ENCODE data around the gene PTX3.
A peak's percentile ranks its signal among the peaks of the same experiment; 100 is the strongest.

Gene PTX3

DNA sequence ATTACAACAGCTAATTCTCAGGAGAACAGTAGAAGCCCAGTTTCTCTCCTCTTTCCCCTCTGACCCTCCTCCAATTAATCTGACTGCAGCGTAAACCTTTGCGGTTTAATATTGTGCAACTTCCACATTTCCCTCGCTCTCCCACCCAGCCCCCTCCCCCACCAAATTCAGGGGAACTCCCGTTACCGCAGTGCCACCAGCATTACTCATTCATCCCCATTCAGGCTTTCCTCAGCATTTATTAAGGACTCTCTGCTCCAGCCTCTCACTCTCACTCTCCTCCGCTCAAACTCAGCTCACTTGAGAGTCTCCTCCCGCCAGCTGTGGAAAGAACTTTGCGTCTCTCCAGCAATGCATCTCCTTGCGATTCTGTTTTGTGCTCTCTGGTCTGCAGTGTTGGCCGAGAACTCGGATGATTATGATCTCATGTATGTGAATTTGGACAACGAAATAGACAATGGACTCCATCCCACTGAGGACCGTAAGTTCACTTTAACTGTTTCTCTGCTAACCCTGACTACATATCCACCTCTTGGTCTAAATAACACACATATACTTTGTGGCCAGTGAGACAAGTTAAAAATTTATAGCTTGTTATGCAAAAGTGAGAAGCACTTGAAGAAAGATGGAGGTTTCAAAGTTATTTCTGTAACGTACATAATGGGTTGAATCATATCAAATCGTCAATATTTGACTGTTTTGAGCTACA, at the start of gene PTX3:
TSS of gene PTX3 (plus strand) at position 268 of the 709 bp plus-strand sequence. CDS start at position 352, 84 bp downstream.
- no peak for DNase-seq

DNA sequence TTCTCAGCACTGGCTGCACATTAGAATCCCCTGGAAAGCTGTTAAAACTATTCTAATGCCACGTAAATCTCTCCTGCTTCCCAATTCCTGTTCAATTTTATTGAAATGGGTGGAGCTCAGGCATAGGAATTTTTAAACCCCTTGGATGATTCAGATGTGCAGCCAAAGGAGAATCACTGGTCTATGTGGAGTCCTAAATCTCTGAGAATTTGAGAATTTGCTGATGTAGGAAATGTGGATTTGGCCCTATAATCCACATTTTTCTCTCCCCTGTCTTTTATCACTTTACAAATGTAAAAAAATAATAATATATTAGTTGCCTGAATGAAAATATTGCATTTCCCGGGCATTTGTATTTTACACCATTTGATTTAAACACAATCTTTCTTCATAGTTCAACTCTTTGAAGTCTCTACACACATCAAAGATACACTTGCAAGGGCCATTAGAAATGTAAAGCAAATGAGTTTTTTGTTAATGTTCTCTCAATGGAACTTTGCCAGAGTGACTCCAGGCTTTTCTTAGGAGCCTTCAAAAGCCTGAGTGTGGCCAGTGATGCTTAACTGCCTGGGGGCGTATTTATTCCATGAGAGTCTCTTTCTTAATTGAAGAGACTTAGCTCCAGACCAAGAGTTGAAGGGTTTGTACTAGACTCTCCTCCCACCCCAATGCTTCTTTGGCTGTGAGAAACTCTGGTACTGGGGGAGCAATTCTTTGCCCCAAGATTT, 48.8 kb upstream of the PTX3 start:
- no peak for DNase-seq

GRCh38 chr3:157388976-157389375, 47.7 kb upstream of the PTX3 start:
- DNase-seq: no peak

DNA sequence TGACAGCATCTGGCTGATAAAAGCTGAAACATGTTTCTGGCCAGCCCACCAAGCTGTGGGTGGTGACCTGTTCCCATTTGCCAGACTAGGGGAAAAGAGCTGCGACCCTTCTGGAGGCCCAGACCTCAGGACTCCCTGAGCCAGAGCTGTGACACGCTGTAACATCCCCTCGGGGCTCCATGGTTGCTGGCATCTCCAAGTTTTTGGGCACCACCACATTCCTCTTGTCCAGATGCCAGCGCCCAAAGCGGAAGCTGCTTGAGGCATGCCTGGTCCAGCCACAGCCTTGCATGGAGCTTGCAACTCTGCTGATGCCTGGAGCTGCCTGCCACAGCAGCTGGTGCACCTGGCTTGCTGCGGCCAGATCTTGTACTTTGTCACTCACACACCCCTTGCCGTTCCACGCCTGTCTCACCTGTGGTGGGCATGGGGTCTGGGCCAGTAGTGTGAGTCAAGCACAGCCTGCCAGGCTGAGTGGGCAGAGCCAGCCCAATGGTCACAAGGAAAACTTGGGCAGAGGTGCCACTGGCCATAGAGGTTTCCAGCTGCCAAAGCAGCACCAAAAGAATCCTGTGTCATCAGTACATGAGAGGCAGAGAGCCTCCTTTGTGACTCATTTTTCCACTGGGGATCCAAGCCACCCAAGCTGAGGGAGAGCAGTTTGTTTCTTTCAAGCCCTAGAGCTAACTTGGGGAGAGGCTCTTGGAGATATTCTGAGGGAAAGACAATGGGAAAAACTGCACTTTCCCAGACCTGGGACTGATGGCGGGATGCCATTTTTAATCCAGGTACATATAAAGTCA, 45.7 kb upstream of the PTX3 start:
- DNase-seq: no peak

- no peak for DNase-seq
Observed at GRCh38 chr3:157392104-157392503, 44.5 kb upstream of the PTX3 start.

- no peak for DNase-seq
Observed at GRCh38 chr3:157393113-157393512, 43.5 kb upstream of the PTX3 start.

DNA sequence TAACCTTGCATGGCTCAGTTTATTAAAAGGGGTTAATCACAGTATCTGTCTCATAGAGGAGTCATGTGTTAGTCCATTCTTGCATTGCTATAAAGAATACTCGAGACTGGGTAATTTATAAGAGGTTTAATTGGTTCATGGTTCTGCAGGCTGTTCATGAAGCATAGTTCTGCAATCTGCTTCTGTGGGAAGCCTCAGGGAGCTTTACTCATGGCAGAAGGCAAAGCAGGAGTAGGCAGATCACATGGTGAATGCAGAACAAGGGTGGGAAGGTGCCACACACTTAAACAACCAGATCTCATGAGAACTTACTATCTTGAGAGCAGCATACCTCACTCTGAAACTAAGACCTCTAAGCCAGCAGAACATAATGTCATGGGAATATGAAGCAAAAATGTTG, 42.2 kb upstream of the PTX3 start:
- DNase-seq: no peak

DNA sequence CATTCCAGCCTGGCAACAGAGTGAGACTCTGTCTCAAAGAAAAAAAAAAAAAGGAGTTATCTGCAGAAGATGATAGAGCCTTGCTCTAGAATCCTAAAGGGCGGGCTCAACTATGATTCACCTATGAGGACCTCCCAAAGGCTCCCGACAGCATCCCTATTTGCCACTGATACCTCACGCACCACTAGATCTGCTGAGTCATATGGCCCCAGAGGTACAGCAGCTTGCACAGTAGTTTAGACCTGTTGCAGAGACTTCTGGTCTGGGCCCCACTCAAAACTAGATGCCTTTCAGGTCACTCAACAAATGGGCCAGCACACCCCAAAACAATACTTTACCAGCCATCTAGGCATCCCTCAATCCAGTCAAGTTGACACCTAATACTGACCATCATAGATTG, 38.1 kb upstream of the PTX3 start:
- no peak for DNase-seq

DNA sequence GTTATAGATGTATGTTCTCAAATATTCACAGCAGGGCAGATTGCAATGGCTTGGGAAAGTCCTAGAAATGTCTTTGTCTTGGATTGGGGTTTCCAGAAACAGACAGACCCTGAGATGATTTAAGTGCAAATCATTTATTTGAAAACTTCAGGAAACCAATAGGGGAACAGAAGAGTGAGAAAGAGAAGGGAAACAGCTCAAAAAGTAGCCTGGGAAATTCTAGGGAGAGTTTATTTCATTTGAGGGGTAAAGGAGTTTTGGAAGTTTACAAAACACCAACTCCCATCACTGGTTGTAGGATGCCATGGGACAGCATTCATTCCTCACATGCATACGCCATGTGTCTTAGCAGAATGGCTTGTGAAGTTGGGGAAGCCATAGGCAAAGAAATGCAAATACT, 32.3 kb upstream of the PTX3 start:
- DNase-seq: no peak

DNA sequence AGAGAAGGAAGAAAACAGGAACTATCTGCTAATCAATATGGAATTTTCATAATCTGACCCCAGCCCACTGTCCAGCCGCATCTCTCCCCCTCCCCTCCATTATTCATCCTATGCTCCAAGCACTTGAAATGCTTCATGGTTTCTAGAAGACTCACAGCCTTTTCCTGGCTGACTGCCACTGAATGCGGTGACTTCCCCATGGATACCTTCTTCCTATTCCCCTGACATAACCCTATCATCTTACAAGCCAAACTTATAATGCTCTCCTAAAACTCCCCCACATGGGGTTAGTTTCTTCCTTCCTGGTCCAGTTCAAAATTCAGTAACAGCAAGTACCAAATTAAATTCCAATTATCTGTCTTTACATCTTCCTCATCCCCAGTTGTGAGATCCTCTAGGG, 31.2 kb upstream of the PTX3 start:
- no peak for DNase-seq

DNA sequence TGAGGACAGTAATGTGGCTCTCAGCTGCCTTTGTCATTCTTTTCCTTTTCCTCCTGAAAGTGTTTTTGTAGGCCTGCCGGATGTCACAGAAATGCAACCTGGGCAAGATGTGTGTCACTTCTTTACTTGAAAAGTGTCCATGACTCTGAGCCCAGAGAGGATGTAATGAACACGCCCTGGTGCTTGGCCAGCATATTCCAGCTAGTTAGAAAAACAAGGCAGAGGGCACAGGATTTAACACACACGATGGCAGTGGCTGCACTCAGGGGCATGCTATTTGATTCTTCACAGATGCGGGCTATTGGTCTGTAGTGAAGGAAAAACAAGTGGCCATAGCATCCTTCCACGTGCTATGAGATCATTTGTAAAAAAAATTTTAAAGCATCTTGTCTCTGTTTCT, 30.3 kb upstream of the PTX3 start:
- no peak for DNase-seq

DNA sequence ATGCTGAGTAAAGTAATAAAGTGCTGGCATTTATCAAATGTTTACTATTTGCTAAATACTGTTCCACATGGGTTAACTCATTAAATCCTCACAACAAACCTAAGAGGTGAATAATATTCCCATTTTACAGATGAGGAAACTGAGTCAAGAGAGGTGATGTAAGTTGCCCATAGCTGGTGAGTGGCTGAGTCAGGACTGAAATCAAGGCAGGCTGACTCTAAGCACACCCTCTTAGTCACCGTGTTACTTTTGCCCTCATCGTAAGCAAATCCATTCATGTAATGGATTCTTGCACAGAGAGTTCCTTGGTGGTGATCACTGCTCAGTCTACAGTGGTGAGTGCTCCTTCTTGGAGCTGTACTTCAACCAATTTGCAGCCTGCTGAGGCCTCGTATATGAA, 28.9 kb upstream of the PTX3 start:
- DNase-seq: no peak

GRCh38 chr3:157408499-157409149, 28.0 kb upstream of the PTX3 start:
- DNase-seq: no peak

GRCh38 chr3:157409516-157409915, 27.1 kb upstream of the PTX3 start:
- DNase-seq: peak; percentile 41

DNA sequence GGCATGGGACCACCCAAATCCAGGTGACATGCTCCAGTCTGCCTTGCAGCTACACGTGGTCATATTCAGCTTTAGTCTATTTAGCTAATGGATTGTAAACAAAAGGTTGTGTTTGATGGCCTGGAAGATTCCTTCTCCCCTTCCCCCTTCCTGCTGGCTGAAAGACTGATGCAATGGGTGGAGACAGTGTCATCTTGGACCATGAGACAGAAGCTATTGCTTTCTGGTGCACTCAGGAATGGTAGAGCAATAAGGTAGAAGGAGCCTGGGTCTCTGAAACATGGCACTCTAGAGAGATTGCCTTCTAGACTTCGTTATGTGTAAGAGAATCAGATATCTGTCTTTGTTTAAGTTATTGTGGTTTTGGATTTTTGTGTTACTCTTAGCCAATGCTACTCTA, 25.7 kb upstream of the PTX3 start:
- DNase-seq: no peak

- peak; percentile 29 for DNase-seq
Observed at GRCh38 chr3:157412323-157412855, 24.3 kb upstream of the PTX3 start.

GRCh38 chr3:157414861-157415260, 21.8 kb upstream of the PTX3 start:
- peak; percentile 69 for DNase-seq

DNA sequence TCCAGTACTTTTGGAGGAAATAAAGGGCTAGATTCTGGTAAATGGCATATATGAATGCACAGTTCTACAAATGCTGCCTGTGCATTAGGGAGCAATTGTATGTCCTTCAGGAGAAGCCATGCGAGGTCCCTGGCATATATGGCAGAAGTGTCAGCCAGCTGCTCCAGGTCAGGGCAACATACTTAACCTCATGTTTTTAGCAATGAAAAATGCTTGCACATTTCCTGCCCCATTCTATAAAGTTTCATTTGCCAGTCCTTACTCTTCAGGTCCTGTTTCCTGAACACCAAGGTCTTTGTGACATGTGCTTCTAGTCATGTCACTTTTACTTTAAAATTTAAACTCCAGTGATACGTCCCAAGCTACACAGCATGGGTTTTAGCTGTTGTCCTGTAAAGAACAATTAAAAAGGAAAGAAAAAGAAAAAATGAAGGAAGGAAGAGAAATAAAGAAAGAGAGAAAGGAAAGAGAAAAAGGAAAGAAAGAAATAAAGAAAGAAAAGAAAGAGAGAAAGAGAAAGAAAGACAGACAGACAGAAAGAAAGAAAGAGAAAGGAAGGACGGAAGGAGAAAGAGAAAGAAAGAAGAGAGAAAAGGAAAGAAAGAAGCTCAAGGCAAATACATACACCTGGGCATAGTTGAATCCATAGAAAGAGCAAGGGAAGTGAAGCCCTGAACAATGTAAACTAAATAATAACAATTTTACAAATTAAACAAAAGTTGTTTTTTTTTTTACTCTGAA, 20.1 kb upstream of the PTX3 start:
- DNase-seq: no peak

GRCh38 chr3:157417247-157417646, 19.4 kb upstream of the PTX3 start:
- no peak for DNase-seq

DNA sequence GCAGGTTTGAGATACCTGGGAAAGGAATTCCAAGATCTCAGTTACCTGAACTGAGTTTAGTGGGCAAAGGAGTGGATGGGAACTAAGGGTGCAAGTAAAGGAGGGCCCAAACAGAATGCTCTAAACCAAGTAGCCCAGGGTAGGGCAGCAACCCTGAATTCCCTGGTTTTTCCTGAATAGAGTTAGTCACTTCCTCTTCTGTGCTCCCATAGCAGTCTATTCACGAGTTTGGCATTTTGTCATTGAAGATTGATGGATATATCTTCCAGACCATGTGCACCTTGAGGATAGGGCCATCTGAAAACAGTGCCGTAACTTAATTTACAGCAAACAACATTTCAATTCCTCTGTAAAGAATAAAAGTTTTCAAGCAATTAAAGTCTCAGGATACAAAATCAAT, 18.5 kb upstream of the PTX3 start:
- no peak for DNase-seq

DNA sequence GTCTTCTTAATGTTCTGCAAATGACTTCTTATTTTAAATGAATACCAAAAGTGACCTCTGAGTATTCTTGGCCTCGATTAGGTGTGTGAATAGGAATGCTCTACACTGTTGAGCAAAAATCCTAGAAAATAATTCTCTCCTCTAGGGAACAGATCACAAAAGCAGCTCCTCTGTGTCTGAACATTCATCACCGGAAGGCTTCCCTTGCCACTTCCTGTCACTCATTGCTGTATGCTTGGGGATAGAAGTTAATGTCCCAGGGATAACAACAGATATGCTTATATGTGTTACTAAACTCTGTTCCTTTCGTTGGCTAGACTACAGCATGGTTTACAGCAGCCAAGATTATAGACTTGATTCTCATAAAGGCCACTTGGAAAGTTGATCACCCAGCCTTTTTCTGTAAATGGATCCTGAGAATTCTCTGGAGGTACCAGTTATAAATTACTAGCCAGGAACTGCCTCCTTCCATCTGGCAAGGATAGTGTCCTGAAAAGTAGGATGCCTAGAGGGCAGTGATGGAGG, 16.0 kb upstream of the PTX3 start:
- no peak for DNase-seq

- no peak for DNase-seq
Observed at GRCh38 chr3:157423337-157423736, 13.3 kb upstream of the PTX3 start.

Data from NCI-H1694 (cell line).